GM23248 (cell line): ENCODE results near the gene RBX1. TPM values are rescaled to one million over a fixed set of nuclear protein-coding genes. Genes with fewer than 3 reads are reported as not detected.
"Not testable (repeated sequence)": the region's sequence is repeated elsewhere in the genome, so short reads cannot be mapped to it uniquely, and the experiment has no call there.

ENCODE experiments used
- DNase-seq: peaks from one replicate; pipeline ENCODE4 v3.0.0-alpha.2; 2015
- H2AFZ ChIP-seq: fragments of 200-600 bp; sonication (generic); 2 replicates; pipeline ENCODE4 v1.6.1; 2016; ENCODE audit warnings: antibody characterized with exemption
- H3F3A ChIP-seq: fragments of 200-600 bp; sonication (generic); 2 replicates; pipeline ENCODE4 v1.6.1; 2016; ENCODE audit warnings: mild to moderate bottlenecking, antibody characterized with exemption, mixed run types; ENCODE audit not compliant: insufficient read depth
- H3K27ac ChIP-seq: fragments of 200-600 bp; sonication (generic); 2 replicates; pipeline ENCODE4 v1.5.1; 2016; ENCODE audit warnings: mild to moderate bottlenecking
- H3K27me3 ChIP-seq: fragments of 200-600 bp; sonication (generic); replicated peaks from 2 replicates; pipeline ENCODE4 v1.6.1; 2016; ENCODE audit warnings: mild to moderate bottlenecking; ENCODE audit not compliant: insufficient read depth
- H3K36me3 ChIP-seq: fragments of 200-600 bp; sonication (generic); 2 replicates; pipeline ENCODE4 v1.6.1; 2016; ENCODE audit warnings: low read depth, mild to moderate bottlenecking
- H3K4me1 ChIP-seq: fragments of 200-600 bp; sonication (generic); 2 replicates; pipeline ENCODE4 v1.6.1; 2016; ENCODE audit warnings: mild to moderate bottlenecking; ENCODE audit not compliant: insufficient read depth
- H3K4me2 ChIP-seq: fragments of 200-600 bp; sonication (generic); one replicate; pipeline ENCODE4 v1.6.1; 2016; ENCODE audit warnings: mild to moderate bottlenecking; ENCODE audit not compliant: unreplicated experiment
- H3K4me3 ChIP-seq: fragments of 200-600 bp; sonication (generic); 2 replicates; pipeline ENCODE4 v1.5.1; 2016; ENCODE audit warnings: mild to moderate bottlenecking
- H3K79me2 ChIP-seq: fragments of 200-600 bp; sonication (generic); 2 replicates; pipeline ENCODE4 v1.6.1; 2016; ENCODE audit warnings: mild to moderate bottlenecking; ENCODE audit not compliant: insufficient read depth
- H3K9ac ChIP-seq: fragments of 200-600 bp; sonication (generic); 2 replicates; pipeline ENCODE4 v1.6.1; 2016; ENCODE audit warnings: mild to moderate bottlenecking
- H3K9me2 ChIP-seq: fragments of 200-600 bp; sonication (generic); 2 replicates; pipeline ENCODE4 v1.6.1; 2016; ENCODE audit warnings: mixed run types, mild to moderate bottlenecking, moderate library complexity; ENCODE audit not compliant: insufficient read depth
- H3K9me3 ChIP-seq: fragments of 200-600 bp; sonication (generic); one replicate; pipeline ENCODE4 v1.6.1; 2017; ENCODE audit warnings: low read depth
- H4K20me1 ChIP-seq: fragments of 200-600 bp; sonication (generic); 2 replicates; pipeline ENCODE4 v1.6.0; 2016; ENCODE audit not compliant: insufficient read depth
- EZH2 ChIP-seq: fragments of 200-600 bp; sonication (generic); IDR thresholded peaks from 2 replicates; pipeline ENCODE4 v1.6.1; 2018; ENCODE audit warnings: antibody characterized with exemption, mild to moderate bottlenecking; ENCODE audit not compliant: insufficient read depth, poor library complexity, severe bottlenecking
- EZH2phosphoT487 ChIP-seq: fragments of 200-600 bp; sonication (generic); IDR thresholded peaks from 2 replicates; pipeline ENCODE4 v1.6.1; 2018; ENCODE audit warnings: antibody characterized with exemption, moderate library complexity, mild to moderate bottlenecking, low read depth; ENCODE audit not compliant: insufficient read depth
- WGBS, 2 experiments: methylation state at CpG; one replicate each; pipeline ENCODE4 v1.1.6; 2015 to 2017; ENCODE audit warnings: low lambda C conversion rate in 2 of 2, low coverage in 1 of 2; ENCODE audit errors: missing lambda C conversion rate in 2 of 2; 5-methylcytosine and 5-hydroxymethylcytosine counted together
- in situ Hi-C: fragments of 300-500 bp; cut with MboI; formaldehyde crosslinking; loops from 2 replicates; pipeline ENCODE4 v1.15.0; 2020
- polyA plus RNA-seq: library from polyadenylated mRNA; unstranded; fragments of >200 nt; fragmentation: Nextera tagmentation; extraction: Ambion mirVana; gene quantifications from 2 replicates; pipeline ENCODE4 v1.2.1, GENCODE V29; 2016
- total RNA-seq: library from RNA; depleted of rRNA; stranded (reverse); fragments of >200 nt; shearing (Covaris generic); gene quantifications from 2 replicates; pipeline ENCODE4 v1.2.3, GENCODE V29; 2014; rRNA removed

Gene RBX1
- total RNA-seq (34.8 and 45.9 TPM in 2 replicates), polyA plus RNA-seq (203 and 222 TPM in 2 replicates)

- TF ChIP-seq EZH2phosphoT487 (no peak), EZH2 (no peak)
- H3K27ac ChIP-seq: peak within 1 kb of the TSS; percentile 89
- peaks cover 27% of the 10 kb centered on the region for H3F3A ChIP-seq
- H3K4me3 ChIP-seq: peak within 1 kb of the TSS; percentile 78
- H3K4me1 ChIP-seq: peaks cover 24% of the 10 kb centered on the region
- H3K79me2 ChIP-seq: peaks cover 44% of the 10 kb centered on the region
- in situ Hi-C loops: no loop called here
- 0 out of 2 replicates have a peak, but pooled peaks cover 6% of the 10 kb centered on the region for H3K36me3 ChIP-seq
- H3K9me2 ChIP-seq: no peaks in the 10 kb centered on the region
- H4K20me1 ChIP-seq: no peaks in the 10 kb centered on the region
- peak within 1 kb of the TSS; percentile 84 for H2AFZ ChIP-seq
- peak; percentile 100 for DNase-seq
- peak within 1 kb of the TSS; percentile 97 for H3K9ac ChIP-seq
- no peaks in the 10 kb centered on the region for H3K27me3 ChIP-seq
- 0 to 1% methylated on average over 37 to 61 of the region's 86 CpGs for WGBS, 2 experiments
- peak within 1 kb of the TSS; percentile 95 for H3K4me2 ChIP-seq
- no peaks in the 10 kb centered on the region for H3K9me3 ChIP-seq
Measured at GRCh38 chr22:40950962-40951794, at the start of gene RBX1. Gene RBX1, plus strand, starts transcription at chr22:40951378. Its CDS starts 21 bp downstream, at chr22:40951399.

- Histone ChIP-seq H3K4me1 (no peaks in the 10 kb centered on the region), H3K9me2 (no peaks in the 10 kb centered on the region), H3K9me3 (no peaks in the 10 kb centered on the region), H3K4me2 (no peak overlapping the region), H3K79me2 (no peaks in the 10 kb centered on the region), H3K4me3 (no peak overlapping the region), H3K9ac (no peak overlapping the region), H3K36me3 (peaks cover 12% of the 10 kb centered on the region; the same call in 1 of the 2 replicates), H3K27ac (no peak overlapping the region), H3F3A (no peaks in the 10 kb centered on the region), H2AFZ (no peak overlapping the region), H3K27me3 (no peaks in the 10 kb centered on the region), H4K20me1 (no peaks in the 10 kb centered on the region)
- in situ Hi-C loops: no loop called here
- TF ChIP-seq EZH2phosphoT487: no peak
- no peak for TF ChIP-seq EZH2
- DNase-seq: no peak
- 100% methylated on average over 1 of the region's 1 CpG for WGBS, 2 experiments
Measured at GRCh38 chr22:40904101-40904500, 47.1 kb upstream of the RBX1 start.

GRCh38 chr22:40908895-40909294, 42.3 kb upstream of the RBX1 start:
- 98% methylated on average over 6 of the region's 6 CpGs for WGBS, 2 experiments
- H3K27me3 ChIP-seq: no peaks in the 10 kb centered on the region
- H3K4me3 ChIP-seq: no peak overlapping the region
- DNase-seq: no peak
- no peak overlapping the region for H3K9ac ChIP-seq
- in situ Hi-C loops: no loop called here
- H3K79me2 ChIP-seq: no peaks in the 10 kb centered on the region
- no peaks in the 10 kb centered on the region for H3K9me2 ChIP-seq
- peaks cover 8% of the 10 kb centered on the region for H3K4me1 ChIP-seq
- H3K36me3 ChIP-seq: peaks cover 23% of the 10 kb centered on the region; the same call in 1 of the 2 replicates
- H3K27ac ChIP-seq: no peak overlapping the region
- no peak for TF ChIP-seq EZH2
- no peak for TF ChIP-seq EZH2phosphoT487
- no peak overlapping the region for H2AFZ ChIP-seq
- H3F3A ChIP-seq: 0 out of 2 replicates have a peak, but pooled peaks cover 8% of the 10 kb centered on the region
- H3K4me2 ChIP-seq: no peak overlapping the region
- no peaks in the 10 kb centered on the region for H4K20me1 ChIP-seq
- H3K9me3 ChIP-seq: no peaks in the 10 kb centered on the region

GRCh38 chr22:40911772-40912171, 39.4 kb upstream of the RBX1 start:
- Histone ChIP-seq H3F3A (0 out of 2 replicates have a peak, but pooled peaks cover 8% of the 10 kb centered on the region), H3K9me3 (no peaks in the 10 kb centered on the region), H3K4me2 (no peak overlapping the region), H3K36me3 (peaks cover 29% of the 10 kb centered on the region; the same call in 1 of the 2 replicates), H3K79me2 (no peaks in the 10 kb centered on the region), H3K27ac (peak overlapping the region; percentile 12; the same call in 1 of the 2 replicates), H3K4me3 (no peak overlapping the region), H4K20me1 (no peaks in the 10 kb centered on the region), H2AFZ (no peak overlapping the region), H3K9me2 (no peaks in the 10 kb centered on the region), H3K27me3 (no peaks in the 10 kb centered on the region), H3K4me1 (peaks cover 8% of the 10 kb centered on the region), H3K9ac (no peak overlapping the region)
- 82 to 84% methylated on average over 3 of the region's 3 CpGs for WGBS, 2 experiments
- TF ChIP-seq EZH2 (no peak), EZH2phosphoT487 (no peak)
- in situ Hi-C loops: no loop called here
- peak; percentile 53 for DNase-seq

GRCh38 chr22:40912987-40913386, 38.2 kb upstream of the RBX1 start:
- H3K27ac ChIP-seq, H2AFZ ChIP-seq, H3K9me2 ChIP-seq, H3K4me1 ChIP-seq, H4K20me1 ChIP-seq, in situ Hi-C loops, H3K4me2 ChIP-seq, DNase-seq, H3K9ac ChIP-seq, H3K27me3 ChIP-seq, H3K79me2 ChIP-seq, H3K4me3 ChIP-seq, H3F3A ChIP-seq, H3K9me3 ChIP-seq: not testable (repeated sequence)
- peaks cover 36% of the 10 kb centered on the region; the same call in 1 of the 2 replicates for H3K36me3 ChIP-seq
- WGBS, 2 experiments: 95 to 100% methylated on average over 6 of the region's 6 CpGs
